ENCODE results near the gene LYSMD1.

DNA sequence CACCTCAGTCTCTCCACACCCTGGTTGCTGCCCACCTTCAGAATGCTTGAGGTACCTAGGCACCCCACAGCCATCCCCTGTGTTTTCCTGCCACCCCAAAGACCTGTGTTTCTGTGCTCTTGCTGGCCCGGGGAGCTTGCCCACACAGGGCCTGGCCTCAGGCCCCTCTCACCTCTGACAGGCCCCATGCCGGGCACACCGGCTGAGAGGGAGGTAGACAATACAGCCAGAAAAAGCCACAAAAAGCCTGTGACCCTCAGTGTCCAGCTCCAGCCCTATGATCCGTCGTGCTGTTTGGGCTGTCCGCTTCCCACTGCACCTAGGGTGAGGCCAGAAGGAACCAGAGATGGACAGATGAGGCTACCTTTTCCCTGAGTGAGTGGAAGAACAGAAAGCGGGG is 30.7 kb downstream of the LYSMD1 start:
- TF ChIP-seq, protein P1, sequence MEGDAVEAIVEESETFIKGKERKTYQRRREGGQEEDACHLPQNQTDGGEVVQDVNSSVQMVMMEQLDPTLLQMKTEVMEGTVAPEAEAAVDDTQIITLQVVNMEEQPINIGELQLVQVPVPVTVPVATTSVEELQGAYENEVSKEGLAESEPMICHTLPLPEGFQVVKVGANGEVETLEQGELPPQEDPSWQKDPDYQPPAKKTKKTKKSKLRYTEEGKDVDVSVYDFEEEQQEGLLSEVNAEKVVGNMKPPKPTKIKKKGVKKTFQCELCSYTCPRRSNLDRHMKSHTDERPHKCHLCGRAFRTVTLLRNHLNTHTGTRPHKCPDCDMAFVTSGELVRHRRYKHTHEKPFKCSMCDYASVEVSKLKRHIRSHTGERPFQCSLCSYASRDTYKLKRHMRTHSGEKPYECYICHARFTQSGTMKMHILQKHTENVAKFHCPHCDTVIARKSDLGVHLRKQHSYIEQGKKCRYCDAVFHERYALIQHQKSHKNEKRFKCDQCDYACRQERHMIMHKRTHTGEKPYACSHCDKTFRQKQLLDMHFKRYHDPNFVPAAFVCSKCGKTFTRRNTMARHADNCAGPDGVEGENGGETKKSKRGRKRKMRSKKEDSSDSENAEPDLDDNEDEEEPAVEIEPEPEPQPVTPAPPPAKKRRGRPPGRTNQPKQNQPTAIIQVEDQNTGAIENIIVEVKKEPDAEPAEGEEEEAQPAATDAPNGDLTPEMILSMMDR (IDR thresholded peaks at IDR 0.05; ENCODE audit: insufficient read depth, low read depth, low read length) = no peak
- no peak for TF ChIP-seq EZH2 (IDR thresholded peaks at IDR 0.05; ENCODE audit: insufficient read depth, low read length)
